IPS DF 6.9 (cell line): Measurements from ENCODE around the gene LPCAT1.
"Not testable (repeated sequence)": the region's sequence is repeated elsewhere in the genome, so short reads cannot be mapped to it uniquely, and the experiment has no call there.

Source experiments
- DNase-seq: peaks from one replicate; pipeline ENCODE4 v3.0.0-alpha.2; 2013; ENCODE audit warnings: low read depth, low spot score
- H3K27ac ChIP-seq: one replicate; pipeline ENCODE4 v1.5.1; 2013; ENCODE audit warnings: low read length, control low read depth
- H3K27me3 ChIP-seq: 2 replicates; pipeline ENCODE4 v1.6.1; 2013; ENCODE audit warnings: mild to moderate bottlenecking, low read length; ENCODE audit not compliant: control insufficient read depth, insufficient read depth
- H3K36me3 ChIP-seq: 2 replicates; pipeline ENCODE4 v1.6.1; 2013; ENCODE audit warnings: low read length; ENCODE audit not compliant: control insufficient read depth, insufficient read depth
- H3K4me1 ChIP-seq: 2 replicates; pipeline ENCODE4 v1.6.1; 2013; ENCODE audit warnings: low read length; ENCODE audit not compliant: control insufficient read depth, insufficient read depth
- H3K4me3 ChIP-seq: 2 replicates; pipeline ENCODE4 v1.5.1; 2013; ENCODE audit warnings: mild to moderate bottlenecking, low read length
- H3K9me3 ChIP-seq: 2 replicates; pipeline ENCODE4 v1.6.1; 2013; ENCODE audit warnings: low read length, inconsistent platforms; ENCODE audit not compliant: control insufficient read depth, insufficient read depth
- WGBS: extraction: QIAGEN DNeasy Blood & Tissue Kit; methylation state at CpG from one replicate; pipeline ENCODE4 v1.1.7; 2013; ENCODE audit warnings: mixed read lengths, missing lambda C conversion rate; ENCODE audit not compliant: insufficient read length, insufficient coverage; 5-methylcytosine and 5-hydroxymethylcytosine counted together

Gene LPCAT1

GRCh38 chr5:1506242-1507013, 17.3 kb downstream of the LPCAT1 start:
- H3K36me3 ChIP-seq = peaks cover 26% of the 10 kb centered on the region

GRCh38 chr5:1505506-1506241, 18.1 kb downstream of the LPCAT1 start:
- Histone ChIP-seq H3K4me3 (no peak overlapping the region), H3K9me3 (no peaks in the 10 kb centered on the region), H3K27ac (no peak overlapping the region), H3K36me3 (peaks cover 26% of the 10 kb centered on the region), H3K4me1 (peaks cover 22% of the 10 kb centered on the region), H3K27me3 (no peaks in the 10 kb centered on the region)
- DNase-seq = no peak
- no CpG with 5 or more reads among the region's 24 CpGs for WGBS

More at GRCh38 chr5:1506242-1507013, 17.3 kb downstream of the LPCAT1 start:
- Histone ChIP-seq H3K9me3 (no peaks in the 10 kb centered on the region), H3K27me3 (no peaks in the 10 kb centered on the region), H3K4me1 (peaks cover 23% of the 10 kb centered on the region), H3K4me3 (no peak overlapping the region), H3K27ac (no peak overlapping the region)
- WGBS = no CpG with 5 or more reads among the region's 20 CpGs
- no peak for DNase-seq

- Histone ChIP-seq H3K36me3 (peaks cover 24% of the 10 kb centered on the region), H3K4me1 (peaks cover 20% of the 10 kb centered on the region)
- DNase-seq, H3K4me3 ChIP-seq, H3K27me3 ChIP-seq, H3K9me3 ChIP-seq, H3K27ac ChIP-seq: not testable (repeated sequence)
- no CpG with 5 or more reads among the region's 14 CpGs for WGBS
Measured at GRCh38 chr5:1505089-1505488, 18.7 kb downstream of the LPCAT1 start.

- Histone ChIP-seq H3K27ac (no peak overlapping the region), H3K9me3 (no peaks in the 10 kb centered on the region), H3K4me1 (peaks cover 20% of the 10 kb centered on the region), H3K4me3 (no peak overlapping the region), H3K27me3 (no peaks in the 10 kb centered on the region), H3K36me3 (peaks cover 24% of the 10 kb centered on the region)
- no peak for DNase-seq
- no CpG with 5 or more reads among the region's 12 CpGs for WGBS
Measured at GRCh38 chr5:1504617-1505016, 19.1 kb downstream of the LPCAT1 start.

DNA sequence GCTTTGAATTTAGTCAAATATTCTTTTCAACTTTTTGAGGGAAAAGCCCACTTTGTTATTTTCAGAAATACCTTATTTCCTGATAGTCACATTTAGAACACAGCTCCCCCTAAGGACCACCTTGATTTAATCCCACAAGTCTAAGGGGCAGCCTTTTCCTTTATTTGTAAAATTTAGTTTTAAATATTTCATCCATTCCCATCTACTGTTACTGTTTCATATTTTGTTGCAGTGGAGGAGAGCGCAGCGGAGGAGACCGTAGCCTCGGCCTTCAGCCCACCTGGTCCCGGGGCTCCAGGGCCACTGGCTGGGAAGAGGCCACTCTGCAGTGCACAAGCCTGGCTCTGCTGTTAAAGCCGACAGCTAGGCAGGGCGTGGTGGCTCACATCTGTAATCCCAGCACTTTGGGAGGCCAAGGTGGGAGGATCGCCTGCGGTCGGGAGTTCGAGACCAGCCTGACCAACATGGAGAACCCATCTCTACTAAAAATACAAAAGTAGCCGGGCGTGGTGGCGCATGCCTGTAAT, 19.6 kb downstream of the LPCAT1 start:
- DNase-seq = no peak
- H3K36me3 ChIP-seq = peaks cover 22% of the 10 kb centered on the region
- peaks cover 20% of the 10 kb centered on the region for H3K4me1 ChIP-seq
- WGBS = no CpG with 5 or more reads among the region's 14 CpGs
- no peaks in the 10 kb centered on the region for H3K9me3 ChIP-seq
- no peaks in the 10 kb centered on the region for H3K27me3 ChIP-seq
- H3K27ac ChIP-seq = no peak overlapping the region
- no peak overlapping the region for H3K4me3 ChIP-seq

GRCh38 chr5:1503241-1504068, 20.3 kb downstream of the LPCAT1 start:
- no peak overlapping the region for H3K4me3 ChIP-seq
- no peak overlapping the region for H3K27ac ChIP-seq

DNA sequence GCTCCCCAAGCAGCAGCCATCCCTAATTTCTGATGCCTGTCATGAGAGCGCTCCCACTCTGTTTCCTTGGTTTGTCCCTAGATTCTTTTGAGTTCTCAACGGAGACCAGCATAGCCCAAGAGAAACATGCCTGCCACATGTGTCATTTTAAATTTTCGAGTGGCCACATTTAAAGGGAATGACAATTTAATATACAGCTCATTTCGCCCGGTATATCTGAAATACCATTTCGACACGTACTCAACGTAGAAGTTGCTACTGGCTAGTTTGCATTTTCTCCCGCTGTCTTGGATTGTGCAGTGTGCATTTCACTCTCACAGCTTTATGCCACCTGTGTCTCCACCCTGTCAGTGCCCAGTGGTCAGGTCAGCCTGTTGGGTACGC, 21.0 kb downstream of the LPCAT1 start:
- no CpG with 5 or more reads among the region's 10 CpGs for WGBS

More at GRCh38 chr5:1503241-1504068, 20.3 kb downstream of the LPCAT1 start:
- no peak for DNase-seq
- WGBS = no CpG with 5 or more reads among the region's 24 CpGs
- peaks cover 20% of the 10 kb centered on the region for H3K4me1 ChIP-seq
- no peaks in the 10 kb centered on the region for H3K27me3 ChIP-seq
- peaks cover 20% of the 10 kb centered on the region for H3K36me3 ChIP-seq
- no peaks in the 10 kb centered on the region for H3K9me3 ChIP-seq

DNA sequence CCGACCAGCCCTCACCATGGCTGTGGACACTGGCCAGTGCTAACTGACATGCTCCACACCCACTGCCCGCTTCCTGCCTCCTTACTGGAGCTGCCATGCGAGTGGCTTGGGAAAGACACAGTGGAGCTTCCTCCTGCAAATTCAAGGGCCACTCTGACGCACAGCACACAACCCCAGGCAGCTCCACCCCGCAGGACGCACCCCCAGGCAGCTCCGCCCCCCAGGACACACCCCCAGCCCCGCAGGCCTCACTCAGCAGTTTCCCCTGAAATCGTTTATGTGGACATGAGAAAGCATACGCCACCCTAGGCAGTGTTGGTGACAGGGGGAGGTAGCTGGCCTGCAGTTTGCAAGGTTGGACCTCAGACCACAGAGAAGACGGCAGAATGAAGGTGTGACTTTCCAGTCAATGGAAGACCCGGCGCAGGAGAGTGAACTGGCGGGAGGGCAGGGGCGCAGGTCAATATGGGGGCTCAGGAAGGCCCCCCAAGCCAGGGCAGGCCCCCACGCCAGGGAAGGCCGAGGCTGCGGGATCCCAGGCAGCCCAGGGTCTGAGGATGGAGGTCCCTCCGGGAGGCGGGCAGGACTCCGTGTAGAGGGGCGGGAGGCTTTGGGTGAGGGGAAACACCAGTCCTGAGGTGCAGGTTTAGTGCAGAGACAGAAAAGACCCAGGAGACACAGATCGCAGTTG, 21.6 kb downstream of the LPCAT1 start:
- Histone ChIP-seq H3K4me3 (no peak overlapping the region), H3K36me3 (peaks cover 23% of the 10 kb centered on the region), H3K27ac (no peak overlapping the region), H3K4me1 (peaks cover 17% of the 10 kb centered on the region), H3K9me3 (no peaks in the 10 kb centered on the region), H3K27me3 (no peaks in the 10 kb centered on the region)
- DNase-seq = no peak
- WGBS = no CpG with 5 or more reads among the region's 23 CpGs

More for the DNA sequence above, 21.0 kb downstream of the LPCAT1 start:
- Histone ChIP-seq H3K9me3 (no peaks in the 10 kb centered on the region), H3K4me1 (peaks cover 20% of the 10 kb centered on the region), H3K27me3 (no peaks in the 10 kb centered on the region), H3K36me3 (peaks cover 18% of the 10 kb centered on the region), H3K27ac (no peak overlapping the region), H3K4me3 (no peak overlapping the region)
- no peak for DNase-seq

- Histone ChIP-seq H3K36me3 (peaks cover 24% of the 10 kb centered on the region), H3K27ac (no peak overlapping the region), H3K27me3 (no peaks in the 10 kb centered on the region), H3K4me1 (peaks cover 14% of the 10 kb centered on the region), H3K9me3 (no peaks in the 10 kb centered on the region), H3K4me3 (no peak overlapping the region)
- no CpG with 5 or more reads among the region's 28 CpGs for WGBS
- DNase-seq = no peak
Measured at GRCh38 chr5:1501372-1502045, 22.3 kb downstream of the LPCAT1 start.
